Neural progenitor cell (in vitro differentiated cells): ENCODE data around the gene RGS9. TPM values are rescaled to one million over a fixed set of nuclear protein-coding genes. Genes with fewer than 3 reads are reported as not detected.

Source experiments
- DNase-seq: peaks from one replicate; pipeline ENCODE4 v3.0.0-alpha.2; 2016; ENCODE audit warnings: low spot score
- H2AFZ ChIP-seq: fragments of 200-600 bp; sonication (generic); replicated peaks from 2 replicates; pipeline ENCODE4 v1.6.1; 2016; ENCODE audit warnings: antibody characterized with exemption
- H3F3A ChIP-seq: fragments of 200-600 bp; sonication (generic); 2 replicates; pipeline ENCODE4 v1.6.1; 2016; ENCODE audit warnings: antibody characterized with exemption, low read depth
- H3K27ac ChIP-seq: fragments of 200-600 bp; sonication (generic); 2 replicates; pipeline ENCODE4 v1.5.1; 2016; ENCODE audit warnings: mild to moderate bottlenecking
- H3K27me3 ChIP-seq: fragments of 200-600 bp; sonication (generic); 2 replicates; pipeline ENCODE4 v1.6.1; 2016; ENCODE audit warnings: mild to moderate bottlenecking, moderate library complexity
- H3K36me3 ChIP-seq: fragments of 200-600 bp; sonication (generic); 2 replicates; pipeline ENCODE4 v1.5.1; 2016
- H3K4me1 ChIP-seq: fragments of 200-600 bp; sonication (generic); 2 replicates; pipeline ENCODE4 v1.6.1; 2016; ENCODE audit warnings: mixed run types
- H3K4me2 ChIP-seq: fragments of 200-600 bp; sonication (generic); 2 replicates; pipeline ENCODE4 v1.6.1; 2016
- H3K4me3 ChIP-seq: fragments of 200-600 bp; sonication (generic); 2 replicates; pipeline ENCODE4 v1.5.1; 2016
- H3K79me2 ChIP-seq: fragments of 200-600 bp; sonication (generic); 2 replicates; pipeline ENCODE4 v1.6.1; 2016; ENCODE audit warnings: low read depth
- H3K9ac ChIP-seq: fragments of 200-600 bp; sonication (generic); 2 replicates; pipeline ENCODE4 v1.6.1; 2016
- H3K9me3 ChIP-seq: fragments of 200-600 bp; sonication (generic); 2 replicates; pipeline ENCODE4 v1.5.1; 2016; ENCODE audit warnings: low read depth
- H4K20me1 ChIP-seq: fragments of 200-600 bp; sonication (generic); 2 replicates; pipeline ENCODE4 v1.6.1; 2016; ENCODE audit warnings: low read depth
- H3K27ac Mint-ChIP-seq: 3 replicates; pipeline ENCODE4 v1.8.0; 2021; ENCODE audit warnings: mixed read lengths
- H3K27me3 Mint-ChIP-seq: 2 replicates; pipeline ENCODE4 v1.8.0; 2022; ENCODE audit warnings: low read depth, mild to moderate bottlenecking, inconsistent platforms, moderate library complexity, mixed read lengths; ENCODE audit not compliant: insufficient read depth
- H3K36me3 Mint-ChIP-seq: 3 replicates; pipeline ENCODE4 v1.8.0; 2021; ENCODE audit warnings: mixed read lengths
- H3K4me1 Mint-ChIP-seq: 3 replicates; pipeline ENCODE4 v1.8.0; 2021; ENCODE audit warnings: mixed read lengths
- H3K4me3 Mint-ChIP-seq: 3 replicates; pipeline ENCODE4 v1.8.0; 2021; ENCODE audit warnings: mild to moderate bottlenecking, moderate library complexity, mixed read lengths
- H3K9me3 Mint-ChIP-seq: 3 replicates; pipeline ENCODE4 v1.8.0; 2020; ENCODE audit warnings: mixed read lengths
- CTCF ChIP-seq: fragments of 200-600 bp; sonication (generic); IDR thresholded peaks from 2 replicates; pipeline ENCODE4 v1.5.1; 2017; ENCODE audit warnings: antibody characterized with exemption, mild to moderate bottlenecking
- EZH2 ChIP-seq: fragments of 200-600 bp; sonication (generic); IDR thresholded peaks from 2 replicates; pipeline ENCODE4 v1.6.1; 2017; ENCODE audit warnings: antibody characterized with exemption, mild to moderate bottlenecking, moderate library complexity
- EZH2phosphoT487 ChIP-seq: fragments of 200-600 bp; sonication (generic); IDR thresholded peaks from 2 replicates; pipeline ENCODE4 v1.6.1; 2017; ENCODE audit warnings: antibody characterized with exemption
- total RNA-seq: library from RNA; depleted of rRNA; stranded (reverse); fragments of >200 nt; gene quantifications from 2 replicates; pipeline ENCODE4 v1.2.3, GENCODE V29; 2015; ENCODE audit warnings: low replicate concordance

RGS9 gene
- total RNA-seq, 1 donor from 2014 or later, result 7.9 TPM

GRCh38 chr17:65154770-65155589 lies 17.8 kb downstream of the RGS9 start:
- Mint-ChIP-seq H3K4me3 (no peak overlapping the region), H3K36me3 (no peaks in the 10 kb centered on the region), H3K9me3 (no peaks in the 10 kb centered on the region), H3K4me1 (peaks cover 10% of the 10 kb centered on the region), H3K27ac (no peak overlapping the region), H3K27me3 (peaks cover 6% of the 10 kb centered on the region)
- Histone ChIP-seq H2AFZ (no peak overlapping the region), H3K79me2 (no peaks in the 10 kb centered on the region), H3K27ac (no peak overlapping the region), H3F3A (no peaks in the 10 kb centered on the region), H3K27me3 (no peaks in the 10 kb centered on the region), H3K4me3 (no peak overlapping the region), H3K9ac (no peak overlapping the region), H4K20me1 (no peaks in the 10 kb centered on the region), H3K36me3 (no peaks in the 10 kb centered on the region), H3K4me2 (no peak overlapping the region), H3K4me1 (peaks cover 6% of the 10 kb centered on the region), H3K9me3 (no peaks in the 10 kb centered on the region)
- DNase-seq, result no peak
- TF ChIP-seq EZH2phosphoT487 (no peak), CTCF (no peak), EZH2 (no peak)

- H3K4me3 Mint-ChIP-seq, result no peak overlapping the region
- Histone ChIP-seq H3K36me3 (no peaks in the 10 kb centered on the region), H2AFZ (no peak overlapping the region), H3K27ac (no peak overlapping the region), H3K9me3 (no peaks in the 10 kb centered on the region), H3K27me3 (no peaks in the 10 kb centered on the region), H3K4me2 (no peak overlapping the region), H4K20me1 (no peaks in the 10 kb centered on the region), H3K79me2 (no peaks in the 10 kb centered on the region), H3K4me3 (no peak overlapping the region), H3K4me1 (peaks cover 6% of the 10 kb centered on the region), H3K9ac (no peak overlapping the region), H3F3A (no peaks in the 10 kb centered on the region)
- TF ChIP-seq EZH2phosphoT487 (no peak), EZH2 (no peak), CTCF (no peak)
- no peaks in the 10 kb centered on the region for H3K36me3 Mint-ChIP-seq
- H3K27me3 Mint-ChIP-seq, result peaks cover 9% of the 10 kb centered on the region
- peaks cover 10% of the 10 kb centered on the region for H3K4me1 Mint-ChIP-seq
- no peaks in the 10 kb centered on the region for H3K9me3 Mint-ChIP-seq
- no peak overlapping the region for H3K27ac Mint-ChIP-seq
- DNase-seq, result no peak
Measured at GRCh38 chr17:65155622-65156021, 18.5 kb downstream of the RGS9 start.

- no peaks in the 10 kb centered on the region for H3F3A ChIP-seq
- H3K4me1 Mint-ChIP-seq, result peaks cover 10% of the 10 kb centered on the region
- H3K4me3 ChIP-seq, result no peak overlapping the region
- no peaks in the 10 kb centered on the region for H3K9me3 Mint-ChIP-seq
- peaks cover 9% of the 10 kb centered on the region for H3K27me3 Mint-ChIP-seq
- no peak overlapping the region for H2AFZ ChIP-seq
- TF ChIP-seq EZH2phosphoT487 (no peak), EZH2 (no peak), CTCF (no peak)
- no peaks in the 10 kb centered on the region for H3K27me3 ChIP-seq
- H3K9ac ChIP-seq, result no peak overlapping the region
- peaks cover 6% of the 10 kb centered on the region for H3K4me1 ChIP-seq
- H3K79me2 ChIP-seq, result no peaks in the 10 kb centered on the region
- H3K4me3 Mint-ChIP-seq, result no peak overlapping the region
- H3K27ac Mint-ChIP-seq, result no peak overlapping the region
- H3K27ac ChIP-seq, result no peak overlapping the region
- no peak overlapping the region for H3K4me2 ChIP-seq
- no peaks in the 10 kb centered on the region for H4K20me1 ChIP-seq
- no peaks in the 10 kb centered on the region for H3K36me3 Mint-ChIP-seq
- no peaks in the 10 kb centered on the region for H3K36me3 ChIP-seq
- no peak for DNase-seq
- no peaks in the 10 kb centered on the region for H3K9me3 ChIP-seq
Measured at GRCh38 chr17:65156185-65156834, 19.1 kb downstream of the RGS9 start.
